GM12864 (cell line): Measurements from ENCODE around the gene TAOK1.

Source experiments
- DNase-seq: peaks from one replicate; pipeline ENCODE4 v3.0.0-alpha.2; 2011; ENCODE audit warnings: low read depth
- H3K4me3 ChIP-seq: 2 replicates; pipeline ENCODE4 v1.5.1; 2011; ENCODE audit warnings: mild to moderate bottlenecking, low read depth, low read length, control low read depth
- TF ChIP-seq, protein P1 (sequence below): IDR thresholded peaks from 2 replicates; pipeline ENCODE4 v1.5.1; 2011; ENCODE audit warnings: low read depth, mild to moderate bottlenecking, moderate library complexity, low read length, control low read depth, inconsistent platforms; ENCODE audit errors: missing control alignments

The TAOK1 gene

DNA sequence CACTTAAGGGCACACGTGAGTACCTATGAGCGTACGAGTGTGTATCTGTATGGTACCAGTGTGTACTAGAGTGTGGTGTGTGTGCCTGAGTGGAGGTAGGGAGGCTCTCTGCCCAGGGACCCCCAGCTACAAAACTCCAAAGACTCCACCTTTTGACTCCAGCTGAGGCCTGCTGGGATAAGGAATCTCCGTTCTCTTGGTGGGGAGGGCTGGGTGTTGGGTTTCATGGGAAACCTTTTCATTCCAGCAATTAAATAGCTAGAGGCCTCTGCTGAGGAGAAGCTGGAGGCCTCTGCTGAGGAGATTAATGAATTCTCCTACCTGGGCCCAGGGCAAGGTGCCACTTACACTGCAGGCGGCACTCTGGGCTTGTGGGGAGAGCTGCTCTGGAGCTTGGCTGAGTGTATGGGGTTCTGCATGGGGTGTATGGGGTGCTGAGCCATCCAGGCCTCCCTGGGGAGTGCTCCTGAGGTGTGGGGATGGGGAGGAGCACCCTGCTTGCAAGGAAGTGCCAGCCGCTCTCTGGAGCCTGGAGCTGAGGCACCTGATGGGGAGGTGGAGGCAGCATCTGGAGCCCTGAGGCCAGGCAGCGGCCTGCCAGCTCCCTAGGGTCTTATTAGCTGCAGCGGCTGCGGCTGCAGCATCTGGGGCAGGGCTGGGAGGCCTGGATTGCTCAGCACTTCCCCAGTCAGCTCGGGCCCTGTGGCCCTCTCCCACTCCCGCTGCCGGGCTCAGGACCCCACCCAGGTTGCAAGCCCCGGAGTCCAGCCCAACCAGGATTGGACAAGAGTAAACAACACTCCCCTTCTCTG is 207.4 kb downstream of the TAOK1 start:
- H3K4me3 ChIP-seq, result no peak overlapping the region
- no peak for DNase-seq
- TF ChIP-seq, protein P1, sequence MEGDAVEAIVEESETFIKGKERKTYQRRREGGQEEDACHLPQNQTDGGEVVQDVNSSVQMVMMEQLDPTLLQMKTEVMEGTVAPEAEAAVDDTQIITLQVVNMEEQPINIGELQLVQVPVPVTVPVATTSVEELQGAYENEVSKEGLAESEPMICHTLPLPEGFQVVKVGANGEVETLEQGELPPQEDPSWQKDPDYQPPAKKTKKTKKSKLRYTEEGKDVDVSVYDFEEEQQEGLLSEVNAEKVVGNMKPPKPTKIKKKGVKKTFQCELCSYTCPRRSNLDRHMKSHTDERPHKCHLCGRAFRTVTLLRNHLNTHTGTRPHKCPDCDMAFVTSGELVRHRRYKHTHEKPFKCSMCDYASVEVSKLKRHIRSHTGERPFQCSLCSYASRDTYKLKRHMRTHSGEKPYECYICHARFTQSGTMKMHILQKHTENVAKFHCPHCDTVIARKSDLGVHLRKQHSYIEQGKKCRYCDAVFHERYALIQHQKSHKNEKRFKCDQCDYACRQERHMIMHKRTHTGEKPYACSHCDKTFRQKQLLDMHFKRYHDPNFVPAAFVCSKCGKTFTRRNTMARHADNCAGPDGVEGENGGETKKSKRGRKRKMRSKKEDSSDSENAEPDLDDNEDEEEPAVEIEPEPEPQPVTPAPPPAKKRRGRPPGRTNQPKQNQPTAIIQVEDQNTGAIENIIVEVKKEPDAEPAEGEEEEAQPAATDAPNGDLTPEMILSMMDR, result no peak
